Measurements from ENCODE around the gene C1orf174. TPM values are rescaled to one million over a fixed set of nuclear protein-coding genes. Genes with fewer than 3 reads are reported as not detected.

C1orf174 gene
- total RNA-seq, 1 donor from 2014 or later = 21.4 TPM

DNA sequence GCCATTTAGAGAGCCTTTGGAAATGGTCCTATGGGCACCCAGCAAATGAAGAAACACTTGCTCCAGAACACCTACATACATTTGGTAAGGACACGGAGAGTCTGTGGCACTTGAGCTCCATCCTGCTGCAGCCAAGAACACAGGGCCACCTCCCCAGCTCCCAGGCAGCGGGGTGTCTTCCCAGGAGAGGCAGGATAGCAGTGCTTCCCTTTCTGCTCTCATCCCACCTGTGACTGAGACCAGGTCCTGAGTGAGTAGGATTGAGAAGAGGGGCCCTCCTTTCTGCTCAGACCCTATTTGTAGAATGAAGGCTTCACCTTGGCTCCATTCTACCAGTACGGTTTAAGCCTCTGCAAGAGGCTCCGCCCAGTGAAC, 4.1 kb downstream of the C1orf174 start:
- no peak for DNase-seq (ENCODE audit: low read depth in 2 of 2)

DNA sequence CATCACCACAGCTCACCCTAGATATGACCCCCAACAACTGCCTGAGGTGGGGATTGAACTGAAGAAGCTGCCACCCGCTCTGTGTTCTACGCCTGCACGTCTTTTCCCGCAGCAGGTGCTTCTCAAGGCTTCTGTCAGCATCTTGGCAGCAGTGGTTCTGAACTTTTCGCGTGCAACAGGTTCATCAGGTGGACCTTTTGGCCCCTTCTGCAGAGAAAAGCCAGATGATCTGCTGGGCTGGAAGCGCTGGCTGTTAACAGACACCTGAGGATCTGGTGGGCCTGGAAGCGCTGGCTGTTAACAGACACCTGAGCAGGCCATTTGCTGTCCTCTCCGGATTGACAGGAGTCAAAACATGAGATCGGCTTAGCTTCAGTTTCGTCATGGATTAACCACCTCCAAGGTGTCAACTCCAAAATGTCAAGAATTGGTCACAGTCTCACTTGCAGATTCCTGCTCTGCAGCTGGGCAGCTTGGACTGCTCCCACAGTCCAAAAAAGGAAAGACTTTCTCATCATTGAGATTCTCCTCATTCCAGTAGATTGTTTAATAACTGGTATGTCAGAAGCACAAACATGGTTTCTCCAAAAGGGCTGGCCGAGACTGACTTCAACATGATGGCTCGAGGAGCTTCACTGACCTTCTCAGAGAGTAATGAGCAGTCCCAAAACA, 4.7 kb downstream of the C1orf174 start:
- no peak for DNase-seq (ENCODE audit: low read depth in 2 of 2)

DNA sequence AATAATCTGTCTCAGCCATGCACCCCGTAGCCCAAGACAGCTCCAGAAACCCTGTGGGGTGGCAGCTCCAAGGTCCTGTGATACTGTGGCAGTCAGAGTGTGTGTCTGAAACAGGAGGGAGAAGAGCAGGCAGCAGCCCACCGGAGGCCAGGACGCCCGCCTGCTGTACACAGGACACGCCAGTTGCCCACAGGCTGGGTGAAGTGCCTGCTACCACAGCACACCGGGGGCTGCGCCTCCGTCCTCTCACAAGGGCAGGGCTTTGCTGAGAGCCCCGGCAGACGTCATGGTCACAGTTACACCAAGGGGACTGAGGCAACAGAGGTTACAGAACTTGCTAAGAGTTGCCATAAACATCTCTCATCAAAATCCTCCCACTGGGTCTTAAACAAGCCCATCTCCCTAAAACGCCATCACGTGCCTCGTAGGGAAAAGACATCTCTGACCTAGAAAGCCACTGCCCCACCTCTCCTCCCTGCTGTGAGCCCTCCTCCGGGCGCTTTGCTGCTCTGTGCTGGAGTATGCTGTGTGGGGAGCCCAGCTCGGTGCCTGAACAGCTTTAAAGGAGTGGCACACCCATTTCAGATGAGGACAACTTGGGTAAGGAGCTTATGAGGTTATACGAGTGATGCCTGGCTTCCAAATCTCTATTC, 5.3 kb downstream of the C1orf174 start:
- DNase-seq (ENCODE audit: low read depth in 2 of 2) = no peak

DNA sequence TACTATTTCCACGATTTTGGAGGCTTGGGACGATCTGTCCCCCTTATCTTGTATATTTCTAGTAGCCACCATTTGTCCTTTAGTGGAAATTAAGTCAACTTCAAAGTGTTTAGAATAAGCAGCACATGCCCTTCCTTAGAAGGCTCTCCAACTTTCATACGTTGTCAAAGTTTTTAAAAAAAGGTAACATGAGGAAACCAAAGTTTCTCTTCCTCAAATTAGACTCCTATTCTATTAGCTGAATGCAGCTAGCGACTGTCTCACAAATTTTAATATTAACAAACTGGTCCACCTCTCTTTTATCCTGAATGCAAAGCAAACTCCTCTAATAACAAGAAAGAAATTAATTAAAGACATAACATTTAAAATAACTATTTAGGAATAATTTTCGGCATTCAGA, 6.9 kb downstream of the C1orf174 start:
- DNase-seq (ENCODE audit: low read depth in 2 of 2) = no peak

DNA sequence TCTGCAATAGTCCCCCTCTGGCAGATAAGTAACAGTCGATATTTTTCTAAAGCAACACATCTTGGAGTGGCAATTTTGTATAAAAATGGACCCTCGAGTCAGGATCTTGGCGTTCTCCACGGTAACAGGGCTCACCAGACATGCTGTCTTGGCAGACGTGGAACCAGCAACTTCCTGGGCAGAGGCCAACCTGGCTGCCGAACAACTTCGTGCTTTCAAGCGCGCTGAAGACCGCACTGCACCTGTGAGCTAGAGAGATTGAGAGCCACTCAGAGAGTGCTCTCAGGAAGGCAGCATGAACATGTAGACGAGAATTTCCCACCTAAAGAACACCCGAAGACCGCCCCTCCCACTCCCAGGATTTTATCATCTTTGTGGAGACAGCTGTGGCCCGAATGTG, 7.3 kb downstream of the C1orf174 start:
- DNase-seq (ENCODE audit: low read depth in 2 of 2) = no peak

DNA sequence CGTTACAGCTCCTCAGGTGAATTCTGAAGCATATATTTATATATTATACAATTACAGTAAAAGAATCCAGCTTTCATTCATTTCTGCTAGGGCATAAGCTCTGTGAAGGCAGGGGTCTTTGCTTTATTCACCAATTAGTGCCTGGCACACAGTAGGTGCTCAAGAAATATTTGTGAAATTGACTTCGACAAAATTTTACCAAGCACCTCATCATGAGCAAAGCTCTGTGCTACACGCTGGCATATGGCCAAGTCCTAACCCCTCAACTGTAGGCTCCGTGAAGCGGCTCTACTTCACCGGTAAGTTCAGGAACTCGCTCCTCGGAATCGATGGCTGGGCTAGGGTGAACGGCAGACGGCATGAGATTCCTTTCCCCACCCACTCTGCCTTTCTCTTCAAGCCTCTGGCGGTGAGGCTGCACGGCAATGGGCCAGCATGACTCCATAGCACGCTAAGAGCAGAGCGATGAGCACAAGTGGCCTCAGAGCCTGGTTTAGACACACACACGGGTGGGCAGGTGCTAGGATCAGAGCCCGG, 8.7 kb downstream of the C1orf174 start:
- no peak for DNase-seq (ENCODE audit: low read depth in 2 of 2)

DNA sequence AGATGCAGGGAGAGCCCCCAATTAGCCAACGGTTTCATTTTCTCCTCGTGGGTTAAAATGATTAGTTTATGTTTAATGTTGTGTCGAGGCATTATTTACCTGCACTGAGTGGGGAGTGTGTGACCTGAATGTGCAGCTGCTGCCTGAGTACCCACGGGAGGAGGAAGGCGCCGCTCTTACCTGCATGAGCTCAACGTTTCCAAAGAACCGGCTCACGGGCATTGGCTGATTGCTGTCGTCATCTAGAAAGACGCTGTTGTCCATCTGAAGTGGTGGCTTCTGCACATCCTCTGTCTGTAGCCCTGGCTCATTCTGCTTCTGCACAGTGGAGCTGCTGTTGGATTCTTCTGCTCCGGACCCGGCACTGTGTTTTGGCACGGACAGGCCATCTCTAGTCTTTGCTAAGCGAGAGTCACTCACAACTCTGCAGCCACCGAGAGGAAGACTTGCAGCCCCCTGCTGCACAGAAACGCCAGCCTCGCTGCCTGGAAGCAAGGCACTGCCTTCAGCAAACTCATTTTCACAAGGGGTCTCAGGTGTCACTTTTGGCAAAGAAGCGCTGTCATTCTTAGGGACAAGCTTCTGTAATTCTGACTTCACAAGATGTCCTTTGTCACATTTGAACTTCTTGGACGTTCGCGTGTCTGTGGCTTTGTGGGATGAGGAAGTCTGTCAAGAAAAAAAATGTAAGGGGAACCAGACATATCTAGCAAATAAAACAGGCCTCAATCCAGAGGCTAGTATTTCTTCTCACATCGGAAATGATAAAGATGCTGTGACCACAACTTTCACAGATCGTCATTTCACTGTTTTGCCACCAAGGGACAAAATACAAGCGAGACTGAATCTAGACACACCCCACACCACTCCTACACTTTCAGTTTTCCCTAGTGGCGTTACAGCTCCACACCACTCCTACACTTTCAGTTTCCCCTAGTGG, 9.4 kb downstream of the C1orf174 start:
- no peak for DNase-seq (ENCODE audit: low read depth in 2 of 2)

DNA sequence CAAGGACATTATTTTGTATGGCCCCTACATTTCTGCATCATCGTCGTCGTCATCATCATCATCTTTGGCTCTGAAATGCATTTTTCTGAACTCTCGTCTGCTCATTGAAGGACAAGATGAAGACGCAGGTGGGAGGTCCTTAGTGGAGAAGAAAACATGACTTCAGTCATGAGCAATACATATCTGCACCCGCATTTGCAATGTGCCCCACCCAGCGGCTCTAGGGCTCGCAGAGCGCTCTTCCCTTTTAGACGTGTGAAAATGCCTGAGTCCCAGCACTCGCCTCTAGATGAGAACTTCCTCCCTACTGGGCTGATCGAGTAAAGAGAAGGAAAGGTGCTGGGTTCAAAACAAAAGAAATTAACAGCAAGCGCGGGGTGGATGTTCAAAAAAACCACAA, 10.1 kb downstream of the C1orf174 start:
- no peak for DNase-seq (ENCODE audit: low read depth in 2 of 2)

DNA sequence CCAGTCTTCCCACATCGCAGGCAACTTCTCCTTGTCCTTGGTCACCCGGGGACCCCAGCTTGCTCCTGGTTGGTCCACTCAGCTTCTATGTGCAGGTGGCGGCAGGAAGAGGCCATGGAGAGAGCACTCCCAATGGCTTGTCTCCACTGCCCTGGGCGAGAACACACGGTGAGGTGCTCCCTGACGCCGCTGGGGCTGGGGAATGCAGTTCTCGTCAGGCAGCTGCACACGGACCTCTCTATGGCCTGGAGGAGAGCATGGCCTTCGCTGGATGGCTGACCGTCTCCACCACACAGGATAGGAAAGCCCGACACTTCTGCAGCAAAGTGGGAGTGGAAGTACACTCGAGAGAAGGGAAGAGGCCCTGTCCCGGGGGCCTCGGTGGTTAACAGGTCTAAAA, 11.8 kb downstream of the C1orf174 start:
- no peak for DNase-seq (ENCODE audit: low read depth in 2 of 2)

DNA sequence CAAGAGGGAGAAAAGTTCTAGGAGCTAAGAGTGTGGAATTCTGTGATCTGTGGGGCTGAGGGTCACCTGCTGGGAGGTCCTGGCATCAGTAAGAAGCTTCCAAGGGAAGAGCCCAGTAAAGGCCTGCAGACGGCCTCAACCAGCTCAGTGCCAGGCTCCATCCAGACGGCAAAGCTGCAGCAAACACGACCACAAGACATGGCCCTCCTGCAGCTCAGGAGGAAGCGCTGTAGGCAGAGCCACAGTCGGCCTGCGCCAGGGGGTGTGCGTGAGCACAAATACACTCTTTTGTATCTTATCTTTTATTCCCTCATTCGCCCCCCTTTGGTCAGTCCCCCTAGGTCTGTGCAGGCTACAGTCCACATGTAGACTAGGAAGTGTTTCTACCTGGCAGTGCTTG, 13.4 kb downstream of the C1orf174 start:
- DNase-seq (ENCODE audit: low read depth in 2 of 2) = no peak

DNA sequence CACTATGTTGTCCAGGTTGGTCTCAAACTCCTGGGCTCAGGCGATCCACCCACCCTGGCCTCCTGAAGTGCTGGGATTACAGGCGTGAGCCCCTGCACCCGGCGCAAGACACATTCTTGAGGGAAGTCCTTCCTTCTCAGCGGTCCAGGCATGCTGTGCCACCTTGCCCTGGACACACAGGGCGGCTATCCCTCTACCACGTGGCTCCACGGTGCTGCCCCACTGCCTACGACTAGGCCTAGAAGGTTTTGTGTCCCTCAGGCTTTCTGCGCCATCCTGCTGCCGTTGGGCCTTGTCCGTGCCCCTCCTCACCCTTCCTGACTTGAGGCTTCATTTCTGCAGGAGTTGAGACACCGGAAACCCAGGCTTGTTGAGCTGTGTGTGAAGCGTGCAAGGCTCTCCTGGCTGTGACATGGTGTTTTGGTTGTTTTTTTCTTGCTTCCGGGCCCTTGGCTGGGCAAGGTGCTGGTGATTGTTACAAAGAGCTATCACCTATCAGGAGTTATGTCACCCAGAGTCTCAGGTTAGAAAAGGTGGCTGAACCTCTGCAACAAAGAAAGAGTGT, 13.9 kb downstream of the C1orf174 start:
- DNase-seq (ENCODE audit: low read depth in 2 of 2) = no peak

DNA sequence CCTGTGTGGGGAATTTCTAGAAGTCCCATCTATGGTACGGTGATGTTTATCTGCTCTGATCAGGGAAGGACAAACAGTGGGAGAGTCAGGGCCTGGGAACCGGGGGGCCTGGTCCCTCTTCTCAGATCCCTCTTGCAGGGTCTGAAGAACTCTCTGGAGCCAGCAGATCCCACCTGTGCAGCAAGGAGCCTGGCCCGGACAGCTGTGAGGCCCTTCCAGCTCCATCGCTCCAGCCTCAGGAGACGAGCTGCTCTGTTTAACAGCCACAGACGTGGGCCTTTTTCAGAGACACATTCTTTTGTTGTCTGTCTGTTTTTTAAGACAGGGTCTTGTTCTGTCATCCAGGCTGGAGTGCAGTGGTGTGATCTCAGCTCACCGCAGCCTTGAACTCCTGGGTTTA, 14.5 kb downstream of the C1orf174 start:
- no peak for DNase-seq (ENCODE audit: low read depth in 2 of 2)

DNA sequence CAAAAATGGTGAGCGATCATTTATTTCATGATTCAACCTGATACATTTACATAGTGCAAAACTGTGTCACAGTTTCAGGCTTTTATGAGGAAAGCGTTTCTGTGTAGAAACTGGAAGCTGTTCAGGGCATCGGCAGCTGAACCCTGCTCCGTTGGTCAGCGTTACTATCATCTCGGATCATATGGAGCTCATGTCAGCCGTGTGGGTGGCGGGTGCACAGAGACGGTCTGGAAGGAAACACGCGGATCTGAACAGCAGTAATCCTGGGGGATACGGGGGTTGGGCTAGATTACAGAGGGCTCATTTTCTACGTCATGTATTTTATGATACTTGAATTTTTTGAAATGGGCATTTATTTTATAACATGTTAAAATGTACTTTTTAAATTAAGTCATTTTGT, 15.1 kb downstream of the C1orf174 start:
- no peak for DNase-seq (ENCODE audit: low read depth in 2 of 2)

DNA sequence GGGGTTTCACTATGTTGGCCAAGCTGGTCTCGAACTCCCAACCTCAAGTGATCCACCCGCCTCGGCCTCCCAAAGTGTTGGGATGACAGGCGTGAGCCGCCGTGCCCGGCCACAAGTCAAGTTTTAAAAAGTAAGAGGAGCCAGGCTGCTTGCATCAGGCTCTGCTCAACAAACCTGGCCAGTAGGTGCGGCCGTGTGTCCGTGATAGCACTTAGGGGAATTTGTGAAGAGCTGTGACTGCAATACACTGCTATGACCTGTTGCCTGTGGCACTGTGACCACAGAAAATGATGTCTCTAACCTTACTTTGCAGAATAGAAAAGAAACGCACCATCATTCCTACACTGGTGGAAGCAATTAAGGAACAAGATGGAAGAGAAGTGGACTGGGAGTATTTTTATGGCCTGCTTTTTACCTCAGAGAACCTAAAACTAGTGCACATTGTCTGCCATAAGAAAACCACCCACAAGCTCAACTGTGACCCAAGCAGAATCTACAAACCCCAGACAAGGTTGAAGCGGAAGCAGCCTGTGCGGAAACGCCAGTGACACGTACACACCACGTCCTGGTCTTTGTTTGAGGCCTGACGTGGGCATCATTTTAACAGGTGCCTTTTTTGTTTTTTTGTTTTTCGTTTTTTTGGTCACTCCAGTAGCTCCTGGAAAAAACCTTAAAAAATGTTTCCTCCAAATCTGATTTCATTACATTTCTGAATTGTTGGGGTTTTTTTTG, 16.7 kb downstream of the C1orf174 start:
- DNase-seq (ENCODE audit: low read depth in 2 of 2) = no peak

DNA sequence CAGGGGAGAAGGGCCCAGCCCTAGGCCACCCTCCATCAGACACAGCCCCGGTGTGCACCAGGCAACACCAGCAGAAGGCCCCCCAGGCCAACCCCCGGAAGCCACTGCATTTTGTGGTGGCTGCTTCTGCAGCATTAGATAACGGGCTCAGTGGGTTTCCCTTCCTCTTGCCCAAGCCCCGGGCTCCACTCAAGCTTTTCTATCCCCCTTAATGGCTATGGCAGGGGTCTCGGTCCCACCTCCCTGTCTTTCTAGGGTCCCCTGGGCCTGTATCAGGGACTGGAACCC, 18.9 kb downstream of the C1orf174 start:
- DNase-seq (ENCODE audit: low read depth in 2 of 2) = no peak

DNA sequence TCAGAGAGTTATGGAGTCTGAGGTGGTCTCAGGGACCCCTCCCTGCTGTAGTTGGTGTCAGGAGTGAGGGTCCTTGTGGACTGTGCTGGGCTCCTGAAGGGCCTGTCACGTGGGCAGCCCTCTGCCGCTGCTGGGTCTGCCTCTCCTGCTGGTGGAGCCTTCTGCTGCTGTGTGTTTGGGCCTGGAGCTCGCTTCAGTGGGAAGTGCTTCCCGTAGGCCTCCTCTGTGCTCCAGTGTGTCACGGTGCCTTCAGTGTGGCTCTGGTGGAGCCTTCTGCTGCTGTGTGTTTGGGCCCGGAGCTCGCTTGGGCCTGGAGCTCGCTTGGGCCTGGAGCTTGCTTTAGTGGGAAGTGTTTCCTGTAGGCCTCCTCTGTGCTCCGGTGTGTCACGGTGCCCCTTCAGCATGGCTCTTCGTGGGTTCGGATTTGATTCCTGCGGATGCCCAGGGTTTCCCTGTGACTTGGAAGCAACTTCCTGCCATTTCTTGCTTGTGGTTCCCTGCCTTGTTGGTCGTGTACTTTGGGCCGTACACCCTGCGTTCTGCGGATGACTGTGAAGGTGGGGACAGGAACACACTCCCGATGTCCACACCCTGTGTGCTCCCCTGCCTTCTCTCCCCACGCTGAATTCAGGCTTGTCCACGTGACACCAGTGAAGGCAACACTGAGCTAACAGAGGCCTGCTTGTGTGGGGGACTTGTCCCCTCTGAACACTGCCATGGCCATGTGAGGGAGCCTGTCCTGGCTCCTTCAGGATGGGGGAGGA, 19.5 kb downstream of the C1orf174 start:
- DNase-seq (ENCODE audit: low read depth in 2 of 2) = no peak

DNA sequence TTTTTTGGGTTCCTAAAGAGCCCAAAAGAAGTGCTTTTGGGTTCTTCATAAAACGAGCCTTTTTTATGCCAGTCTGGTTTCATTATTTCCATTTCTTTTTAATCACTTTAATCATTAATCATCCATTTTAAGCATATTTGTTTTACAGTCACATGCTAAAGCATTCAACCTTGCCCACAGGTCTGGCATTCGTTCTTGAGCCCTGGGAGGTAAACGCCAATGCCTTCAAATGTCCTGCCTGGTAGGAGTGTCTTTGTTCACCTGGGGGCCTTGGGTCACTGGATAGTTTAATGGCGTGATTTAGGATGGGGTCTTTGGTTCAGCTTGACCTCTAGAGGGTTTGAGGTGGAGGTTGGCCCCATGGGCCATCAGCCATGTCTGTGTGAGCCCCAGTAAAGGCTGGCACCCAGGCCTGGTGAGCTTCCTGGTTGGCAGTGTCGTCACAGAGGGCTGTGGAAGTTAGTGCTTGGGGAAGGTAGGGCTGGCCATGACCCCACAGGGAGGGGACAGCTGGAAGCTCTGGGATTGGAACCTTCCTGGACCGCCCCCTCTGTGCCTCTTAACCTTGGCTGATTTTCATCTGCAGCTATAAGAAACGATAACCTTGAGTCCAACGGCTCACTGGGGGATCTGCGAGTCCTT, 20.2 kb downstream of the C1orf174 start:
- no peak for DNase-seq (ENCODE audit: low read depth in 2 of 2)

DNA sequence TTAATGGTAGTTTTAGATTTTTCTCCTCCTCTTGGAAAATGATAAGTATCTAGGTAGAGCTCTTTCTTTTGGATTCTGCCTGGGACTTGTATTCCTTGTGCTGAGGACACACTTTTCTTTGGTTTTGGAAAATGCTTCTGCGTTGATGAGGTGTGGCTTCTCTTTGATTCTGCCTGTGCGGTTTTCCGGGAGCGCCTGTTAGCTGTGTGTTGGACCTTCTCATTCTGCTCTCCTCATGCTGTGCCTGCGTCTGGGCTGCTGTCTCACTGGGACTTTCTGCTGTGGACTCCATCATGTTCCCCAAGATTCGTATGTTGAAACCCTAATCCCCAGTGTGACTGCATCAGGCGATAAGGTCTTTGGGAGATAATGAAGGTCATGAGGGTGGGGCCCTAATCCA, 21.0 kb downstream of the C1orf174 start:
- no peak for DNase-seq (ENCODE audit: low read depth in 2 of 2)

DNA sequence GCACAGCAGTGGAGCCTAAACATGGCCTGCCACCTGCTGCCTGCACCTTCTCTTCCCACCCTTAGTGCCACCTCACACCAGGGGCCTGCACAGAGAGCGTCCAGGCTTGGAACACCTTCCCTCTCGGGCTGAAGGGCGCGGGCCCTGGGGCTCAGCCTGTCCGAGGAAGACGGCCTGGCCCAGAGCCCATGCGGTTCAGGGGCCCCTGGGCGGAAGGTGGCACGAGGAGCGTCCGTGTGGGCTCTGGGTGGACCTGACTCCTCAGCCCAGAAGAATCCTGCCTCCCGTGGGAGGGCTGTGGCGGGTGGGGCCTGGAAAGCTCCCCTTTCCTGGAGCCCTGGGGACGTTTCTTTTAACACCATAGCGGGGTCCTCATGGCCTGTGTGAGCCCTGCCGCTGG, 23.4 kb downstream of the C1orf174 start:
- DNase-seq (ENCODE audit: low read depth in 2 of 2) = no peak

DNA sequence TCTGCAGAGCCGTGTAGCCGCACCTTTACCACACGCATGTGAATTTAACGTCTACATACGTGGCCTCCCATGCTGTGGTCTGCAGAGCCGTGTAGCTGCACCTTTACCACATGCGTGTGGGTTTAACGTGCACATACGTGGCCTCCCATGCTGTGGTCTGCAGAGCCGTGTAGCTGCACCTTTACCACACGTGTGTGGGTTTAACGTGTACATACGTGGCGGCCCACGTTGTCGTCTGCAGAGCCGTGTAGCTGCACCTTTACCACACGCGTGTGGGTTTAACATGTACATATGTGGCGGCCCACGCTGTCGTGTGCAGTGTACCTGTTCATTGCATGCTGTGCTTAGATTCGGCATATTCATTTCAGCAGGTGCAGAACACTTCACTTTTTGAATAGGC, 25.3 kb downstream of the C1orf174 start:
- DNase-seq (ENCODE audit: low read depth in 2 of 2) = no peak

Data from dermis microvascular lymphatic vessel endothelial cell (primary cell).